NCI-H2227 treated with DMSO at 0.1 percent for 48 hours (cell line): ENCODE measurements around the gene GFOD2.
A peak's percentile ranks its signal among the peaks of the same experiment; 100 is the strongest.

Source experiments
- DNase-seq: peaks from one replicate; lab custom pipeline; 2025; lab: John Stamatoyannopoulos, UW

The GFOD2 gene

DNA sequence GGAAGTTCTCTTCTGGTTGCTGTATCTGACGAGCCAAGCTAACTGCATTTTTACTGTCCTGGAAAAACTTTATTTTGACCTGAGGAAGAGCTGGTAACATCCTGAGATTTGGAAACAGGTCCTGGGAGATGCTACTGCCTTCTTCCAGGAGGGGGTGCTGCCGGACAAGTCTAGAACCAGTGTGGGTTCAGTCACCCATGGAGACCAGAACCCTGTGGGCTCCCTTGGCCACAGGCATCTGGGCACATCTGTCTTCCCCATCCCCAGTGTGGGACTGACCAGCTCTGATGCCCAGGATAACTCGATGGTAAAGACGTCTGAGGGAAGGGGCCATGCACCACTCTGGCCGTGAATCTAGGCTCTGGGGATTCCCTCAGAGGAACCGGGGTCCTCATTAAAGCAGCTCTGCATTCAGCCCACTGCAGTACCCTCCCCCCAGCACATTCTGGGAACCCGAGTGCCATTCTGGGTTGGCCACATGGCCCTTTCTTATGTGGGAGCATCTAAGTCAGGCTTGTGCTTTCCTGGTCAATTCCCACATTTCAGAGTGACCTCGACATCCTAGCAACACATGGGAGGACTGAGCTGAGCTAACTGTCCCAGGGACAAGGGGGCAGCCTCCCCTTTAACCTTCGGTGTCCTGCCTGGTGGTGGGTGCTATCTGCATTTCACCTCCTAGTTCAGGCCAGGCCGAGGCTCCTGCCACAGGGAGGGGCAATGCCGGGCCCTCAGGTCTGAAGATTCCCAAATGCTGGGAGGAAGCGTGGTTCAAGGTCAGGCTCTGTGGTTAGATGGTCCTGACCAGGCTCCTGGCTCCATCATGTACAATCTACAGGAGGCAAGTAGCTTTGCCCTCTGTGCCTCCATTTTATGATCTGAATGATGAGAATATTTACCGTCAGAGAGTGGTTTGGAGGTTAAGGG, 46.1 kb downstream of the GFOD2 start:
- DNase-seq: peak; percentile 23

DNA sequence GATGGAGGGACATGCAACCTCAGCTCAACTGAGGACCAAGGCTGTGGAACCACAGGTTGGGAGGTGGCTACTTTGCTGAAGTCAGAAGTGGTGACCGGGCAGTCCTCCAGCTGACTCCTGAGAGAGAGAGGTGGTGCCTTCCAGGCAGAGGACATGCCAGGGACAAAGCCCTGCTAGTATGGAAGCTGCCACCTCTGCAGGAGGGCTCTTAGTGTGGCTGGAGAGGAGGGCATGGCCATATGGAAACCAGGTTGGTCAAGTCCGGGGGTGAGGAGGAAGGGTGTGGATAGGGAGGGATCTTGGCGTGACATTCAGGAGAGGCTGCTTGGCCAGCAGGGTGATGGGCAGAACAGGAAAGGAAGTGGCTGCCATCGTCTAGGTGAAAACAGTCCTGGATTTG, 46.8 kb downstream of the GFOD2 start:
- no peak for DNase-seq

- no peak for DNase-seq
Measured at GRCh38 chr16:67669499-67670101, 49.5 kb downstream of the GFOD2 start.

- DNase-seq: no peak
Measured at GRCh38 chr16:67668495-67669157, 50.5 kb downstream of the GFOD2 start.

- peak; percentile 78 for DNase-seq
Measured at GRCh38 chr16:67667817-67668494, 51.2 kb downstream of the GFOD2 start.

GRCh38 chr16:67667453-67667816, 51.7 kb downstream of the GFOD2 start:
- DNase-seq: no peak

- no peak for DNase-seq
Measured at GRCh38 chr16:67666559-67667452, 52.3 kb downstream of the GFOD2 start, which contains the start of the genes C16orf86 and ENKD1. TSS of gene C16orf86 (plus strand) at chr16:67666814. CDS start at chr16:67666971, 157 bp downstream. TSS of gene ENKD1 (minus strand) at chr16:67666750. CDS start at chr16:67666442, 308 bp downstream.

DNA sequence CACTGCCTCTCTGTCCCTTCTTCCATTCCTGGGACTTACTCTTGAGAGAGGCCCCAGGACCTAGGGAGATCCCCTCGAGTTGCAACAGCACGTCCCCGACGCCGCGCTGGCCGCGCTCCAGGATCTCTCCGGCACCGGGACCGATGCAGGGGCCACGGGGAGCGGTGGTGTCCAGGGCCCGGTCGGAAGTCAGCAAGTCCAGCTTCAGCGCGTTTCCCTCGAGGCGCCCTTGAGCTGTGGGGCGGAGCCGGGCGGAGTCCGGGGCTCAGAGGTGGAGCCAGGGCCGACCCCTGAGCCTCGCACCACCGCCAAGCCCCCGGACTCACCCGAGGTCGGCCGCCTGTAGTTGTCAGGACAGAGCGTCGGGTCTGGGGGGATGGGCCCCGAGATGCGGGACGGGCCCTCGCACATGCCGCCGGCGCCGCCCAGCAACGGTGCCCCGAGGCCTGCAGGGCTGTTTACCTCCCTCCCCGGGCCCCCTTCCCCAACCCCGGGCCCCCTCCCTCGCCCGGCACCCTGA, 53.0 kb downstream of the GFOD2 start:
- no peak for DNase-seq

GRCh38 chr16:67665598-67665997, 53.5 kb downstream of the GFOD2 start:
- no peak for DNase-seq

DNA sequence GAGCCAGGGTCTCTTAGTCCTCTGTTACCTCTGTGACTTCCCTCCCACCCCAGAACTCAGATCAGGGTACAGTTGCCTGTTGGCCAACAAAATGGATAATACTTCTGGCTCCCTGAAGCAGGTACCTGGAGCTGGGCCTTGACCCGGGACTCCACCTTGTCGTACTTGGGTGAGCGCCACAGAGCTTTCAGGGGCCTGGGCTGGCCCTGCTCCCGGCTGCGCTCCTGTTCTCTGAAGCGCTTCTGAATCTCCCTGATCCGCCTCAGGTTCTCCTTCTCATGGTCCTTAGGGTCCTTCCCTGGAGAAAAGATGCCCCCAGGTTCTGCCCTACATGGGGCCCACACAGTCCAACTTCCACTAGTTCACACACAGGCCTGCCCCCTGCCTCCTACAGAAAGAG, 54.2 kb downstream of the GFOD2 start:
- DNase-seq: no peak

DNA sequence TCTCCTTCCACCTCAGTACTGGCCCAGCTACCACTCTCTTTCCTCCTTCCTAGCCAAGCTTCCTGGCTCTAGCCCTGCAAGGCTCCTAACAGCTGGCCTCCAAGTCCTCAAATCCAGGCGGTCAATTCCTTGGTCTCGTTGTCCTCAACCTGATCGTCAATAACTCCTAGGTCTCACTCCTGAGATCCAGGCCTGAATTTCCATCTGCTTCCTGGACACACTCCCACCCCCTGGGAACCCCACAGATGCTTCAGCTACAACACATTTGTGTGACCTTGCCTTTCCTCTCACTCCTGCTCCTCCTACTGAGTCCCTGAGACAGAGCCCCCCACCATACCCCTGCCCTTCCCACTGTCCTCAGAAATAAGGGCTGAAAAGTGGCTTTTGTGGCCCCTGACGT, 54.9 kb downstream of the GFOD2 start:
- no peak for DNase-seq

GRCh38 chr16:67663877-67664222, 55.3 kb downstream of the GFOD2 start:
- no peak for DNase-seq

DNA sequence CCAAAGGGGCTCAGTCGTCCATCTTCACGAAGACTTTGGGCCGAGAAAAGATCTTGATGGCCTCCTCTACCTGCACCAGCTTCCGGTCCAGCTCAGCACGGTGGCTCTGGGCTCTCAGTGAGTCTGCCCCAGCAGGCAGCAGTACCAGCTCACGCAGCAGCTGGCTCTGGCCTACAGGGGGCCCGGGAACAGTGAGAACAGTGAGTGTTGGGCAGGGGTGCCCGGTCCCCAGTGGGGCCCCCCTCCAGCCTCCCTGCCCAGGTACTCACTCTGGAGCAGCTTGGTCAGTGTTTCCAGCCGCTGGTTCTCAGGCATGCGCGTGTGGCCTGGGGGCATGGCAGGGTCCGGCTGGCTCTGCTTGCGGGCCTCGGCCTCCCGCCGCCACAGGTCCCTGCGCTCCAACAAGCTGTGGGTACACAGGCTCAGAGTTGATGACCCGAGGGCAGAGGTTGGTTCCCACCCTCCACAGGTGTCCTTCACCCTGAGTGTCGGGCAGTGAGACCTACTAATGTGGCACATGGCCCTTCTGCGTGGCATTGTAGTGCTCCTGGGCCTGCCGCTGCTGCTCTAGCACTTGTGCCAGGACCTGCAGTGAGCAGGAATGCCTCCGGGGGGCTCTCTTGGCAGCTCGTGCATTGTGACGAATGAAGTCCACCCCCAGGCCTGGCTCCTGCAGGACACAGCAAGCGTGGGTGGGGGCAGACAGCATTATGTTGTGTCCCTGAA, 55.8 kb downstream of the GFOD2 start:
- no peak for DNase-seq

DNA sequence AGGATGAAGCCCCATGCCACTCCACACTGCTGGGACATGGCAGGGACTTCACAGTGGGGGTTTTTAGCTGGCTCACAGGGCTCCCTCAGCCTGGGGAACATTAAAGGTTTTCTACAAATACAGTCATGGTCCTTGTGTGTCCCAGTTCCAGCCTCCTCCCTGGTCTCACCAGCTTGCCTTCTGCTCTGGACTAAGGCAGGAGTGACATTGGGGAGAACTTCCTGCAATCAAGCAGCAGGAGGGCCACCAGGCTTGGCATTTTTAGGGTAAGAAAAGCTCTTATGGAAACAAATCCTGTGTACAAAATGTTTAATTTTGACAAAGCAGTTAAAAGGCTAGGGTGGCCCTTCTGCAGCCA, 56.5 kb downstream of the GFOD2 start:
- no peak for DNase-seq

GRCh38 chr16:67661886-67662652, 57.0 kb downstream of the GFOD2 start:
- DNase-seq: no peak

DNA sequence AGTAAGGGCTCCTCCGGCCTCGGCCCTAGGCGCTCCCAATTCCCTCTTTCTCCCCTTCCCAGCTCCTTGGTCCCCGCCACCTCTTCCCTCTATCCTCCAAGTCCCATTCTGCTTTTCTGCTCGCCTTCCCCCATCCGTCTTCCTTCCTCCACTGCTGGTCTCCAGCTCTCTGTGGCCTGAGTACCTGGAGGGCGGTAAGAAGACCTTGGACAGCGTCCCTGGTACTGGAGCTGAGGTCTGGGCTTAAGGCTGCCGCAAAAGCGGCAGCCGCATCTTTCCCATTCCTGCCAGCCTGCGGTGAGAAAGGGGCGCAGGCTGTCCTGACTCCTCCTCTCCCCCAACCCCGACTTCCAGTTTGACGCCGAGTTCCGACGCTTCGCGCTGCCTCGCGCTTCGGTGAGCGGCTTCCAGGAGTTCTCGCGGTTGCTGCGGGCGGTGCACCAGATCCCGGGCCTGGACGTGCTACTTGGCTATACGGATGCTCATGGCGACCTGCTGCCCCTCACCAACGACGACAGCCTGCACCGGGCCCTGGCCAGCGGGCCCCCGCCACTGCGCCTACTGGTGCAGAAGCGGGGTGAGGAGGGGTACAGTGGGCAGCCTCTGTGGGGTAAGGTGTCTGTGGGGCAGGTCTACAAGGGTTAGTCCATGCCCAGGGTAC, 57.9 kb downstream of the GFOD2 start:
- DNase-seq: peak; percentile 64

DNA sequence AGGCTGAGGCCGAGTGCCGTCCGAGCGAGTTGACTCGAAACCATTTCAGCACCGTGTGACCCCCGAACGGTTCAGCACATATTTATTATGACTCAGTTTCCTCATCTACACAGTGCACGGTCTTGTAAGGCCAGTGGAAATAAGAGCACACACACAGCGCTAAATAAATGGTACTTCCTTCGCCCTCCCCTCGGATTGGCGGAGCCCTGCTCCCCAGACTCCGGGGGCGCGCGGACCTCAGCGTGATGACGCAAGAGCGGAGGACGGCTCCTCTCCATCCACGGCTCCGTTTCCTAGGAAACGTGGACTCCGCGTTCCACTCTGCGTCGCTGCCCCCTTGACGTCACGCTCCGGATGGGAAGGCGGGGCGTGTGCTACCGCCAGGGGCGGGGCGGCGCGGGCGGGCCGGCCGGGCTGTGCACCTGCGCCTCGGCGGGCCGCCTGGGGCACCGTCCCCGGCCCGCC, 58.5 kb downstream of the GFOD2 start, which contains the start of gene PARD6A:
PARD6A (plus strand) TSS at position 397 of the 465 bp plus-strand sequence. CDS start 79 bp downstream, outside the sequence.
- peak; percentile 92 for DNase-seq

GRCh38 chr16:67659675-67660563, 59.2 kb downstream of the GFOD2 start, which contains the start of gene ACD:
TSS of gene ACD (minus strand) at chr16:67660260. CDS start at chr16:67660220, 40 bp downstream.
- peak; percentile 71 for DNase-seq
